Lower lobe of right lung (tissue), 2 donors: Measurements from ENCODE around the gene RBM33. TPM values are rescaled to one million over a fixed set of nuclear protein-coding genes. Genes with fewer than 3 reads are reported as not detected.
A peak's percentile ranks its signal among the peaks of the same experiment; 100 is the strongest.

Experiments
- ATAC-seq, 2 donors: fragments of 200-7000 bp; cut with Tn5 transposase; one replicate each; pipeline ENCODE4 v1.9.1; 2020 to 2022; ENCODE audit warnings: mild to moderate bottlenecking in 2 of 2, moderate library complexity in 2 of 2
- DNase-seq: peaks from one replicate; pipeline ENCODE4 v3.0.0-alpha.2; 2020
- H3K27ac ChIP-seq: fragments of 200-600 bp; one replicate; pipeline ENCODE4 v1.8.0; 2022
- H3K27me3 ChIP-seq: fragments of 200-600 bp; one replicate; pipeline ENCODE4 v1.8.0; 2022; ENCODE audit warnings: low read depth
- H3K36me3 ChIP-seq: fragments of 200-600 bp; one replicate; pipeline ENCODE4 v1.8.0; 2022; ENCODE audit warnings: mild to moderate bottlenecking
- H3K4me1 ChIP-seq: fragments of 200-600 bp; one replicate; pipeline ENCODE4 v1.8.0; 2022
- H3K4me3 ChIP-seq: fragments of 200-600 bp; one replicate; pipeline ENCODE4 v1.8.0; 2022; ENCODE audit warnings: mild to moderate bottlenecking
- H3K9me3 ChIP-seq: fragments of 200-600 bp; one replicate; pipeline ENCODE4 v1.8.0; 2022
- CTCF ChIP-seq: fragments of 200-600 bp; IDR thresholded peaks from one replicate; pipeline ENCODE4 v1.8.0; 2022; ENCODE audit warnings: antibody characterized with exemption, mild to moderate bottlenecking
- intact Hi-C: fragments of 100-400 bp; cut with DNase I; formaldehyde crosslinking; loops from one replicate; pipeline ENCODE4 v1.11.0; 2022
- total RNA-seq: library from RNA; stranded (reverse); fragmentation: NEBNext Ultra II Directional; extraction: Animal tissue kit (Norgen Biotek cat#: 25700); gene quantifications from one replicate; pipeline ENCODE4 v1.2.1, GENCODE V29; 2021
- donor health status: DM: no; HTN: yes; CAD: no; lungs with severe emphysema.

RBM33 gene
- total RNA-seq, 1 donor from 2014 or later: 67.2 TPM

GRCh38 chr7:155738104-155738503, 93.6 kb downstream of the RBM33 start:
- no peaks in the 10 kb centered on the region for H3K27me3 ChIP-seq
- DNase-seq (no peak), ATAC-seq (no peak)
- H3K4me1 ChIP-seq: peaks cover 4% of the 10 kb centered on the region
- H3K9me3 ChIP-seq: no peaks in the 10 kb centered on the region
- H3K27ac ChIP-seq: no peak overlapping the region
- no peak overlapping the region for H3K4me3 ChIP-seq
- TF ChIP-seq CTCF: no peak
- intact Hi-C loops: no loop called here
- H3K36me3 ChIP-seq: peaks cover 61% of the 10 kb centered on the region

GRCh38 chr7:155738652-155739537, 94.4 kb downstream of the RBM33 start:
- intact Hi-C loops: no loop called here
- TF ChIP-seq CTCF: peak; percentile 59
- ATAC-seq (peak; percentile 72 to 86), DNase-seq (peak; percentile 77)
- Histone ChIP-seq H3K27me3 (no peaks in the 10 kb centered on the region), H3K4me3 (no peak overlapping the region), H3K9me3 (no peaks in the 10 kb centered on the region), H3K36me3 (peaks cover 68% of the 10 kb centered on the region), H3K4me1 (peaks cover 4% of the 10 kb centered on the region), H3K27ac (no peak overlapping the region)

- intact Hi-C loops: no loop called here
- no peak overlapping the region for H3K4me3 ChIP-seq
- TF ChIP-seq CTCF: no peak
- H3K9me3 ChIP-seq: no peaks in the 10 kb centered on the region
- peaks cover 72% of the 10 kb centered on the region for H3K36me3 ChIP-seq
- DNase-seq (no peak), ATAC-seq (no peak)
- peaks cover 4% of the 10 kb centered on the region for H3K4me1 ChIP-seq
- H3K27ac ChIP-seq: no peak overlapping the region
- no peaks in the 10 kb centered on the region for H3K27me3 ChIP-seq
These were observed 95.2 kb downstream of the RBM33 start for GRCh38 chr7:155739538-155740143.

- Histone ChIP-seq H3K4me3 (no peak overlapping the region), H3K36me3 (peaks cover 86% of the 10 kb centered on the region), H3K27ac (no peak overlapping the region), H3K9me3 (no peaks in the 10 kb centered on the region), H3K27me3 (no peaks in the 10 kb centered on the region), H3K4me1 (peaks cover 4% of the 10 kb centered on the region)
- no peak for TF ChIP-seq CTCF
- no peak for ATAC-seq
- intact Hi-C loops: no loop called here
- no peak for DNase-seq
These were observed 96.6 kb downstream of the RBM33 start for GRCh38 chr7:155741082-155741481.

- Histone ChIP-seq H3K36me3 (peaks cover 93% of the 10 kb centered on the region), H3K9me3 (no peaks in the 10 kb centered on the region), H3K4me1 (peaks cover 4% of the 10 kb centered on the region), H3K4me3 (no peak overlapping the region), H3K27ac (no peak overlapping the region), H3K27me3 (no peaks in the 10 kb centered on the region)
- no peak for TF ChIP-seq CTCF
- peak; percentile 31 to 61 for ATAC-seq
- peak; percentile 67 for DNase-seq
- intact Hi-C loops: no loop called here
These were observed 97.3 kb downstream of the RBM33 start for GRCh38 chr7:155741805-155742204.
